Lower leg skin (tissue), 3 donors: ENCODE measurements around the gene SETSIP.
"Not testable (repeated sequence)": the region's sequence is repeated elsewhere in the genome, so short reads cannot be mapped to it uniquely, and the experiment has no call there.

Experiments
- CTCF ChIP-seq, 3 donors: fragments of 450-650 bp; IDR thresholded peaks; one replicate each; pipeline ENCODE4 v1.5.1; 2016; ENCODE audit warnings: antibody characterized with exemption in 3 of 3, mild to moderate bottlenecking in 3 of 3, moderate library complexity in 2 of 3
- POLR2A ChIP-seq, 2 donors: fragments of 450-650 bp; IDR thresholded peaks; one replicate each; pipeline ENCODE4 v1.6.1; 2016 to 2017; ENCODE audit warnings: antibody characterized with exemption in 2 of 2, mild to moderate bottlenecking in 1 of 2, moderate library complexity in 1 of 2

DNA sequence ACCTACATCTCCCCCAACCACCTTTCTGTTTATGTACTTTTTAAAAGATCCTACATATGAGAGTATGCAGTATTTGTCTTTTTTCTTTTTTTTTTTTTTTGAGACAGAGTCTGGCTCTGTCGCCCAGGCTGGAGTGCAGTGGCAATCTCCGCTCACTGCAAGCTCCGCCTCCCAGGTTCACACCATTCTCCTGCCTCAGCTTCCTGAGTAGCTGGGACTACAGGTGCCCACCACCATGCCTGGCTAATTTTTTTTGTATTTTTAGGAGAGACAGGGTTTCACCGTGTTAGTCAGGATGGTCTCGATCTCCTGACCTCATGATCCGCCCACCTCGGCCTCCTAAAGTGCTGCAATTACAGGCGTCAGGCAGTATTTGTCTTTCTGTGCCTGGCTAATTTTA lies 2.9 kb upstream of the SETSIP start:
- TF ChIP-seq POLR2A, CTCF (IDR thresholded peaks at IDR 0.05): not testable (repeated sequence)
